HG03060 (cell line): Measurements from ENCODE around the gene SLK.

ENCODE experiments used
- ATAC-seq: cut with Tn5 transposase; IDR thresholded peaks from one replicate; pipeline ENCODE4 v1.9.1; 2021; ENCODE audit warnings: low read depth, moderate number of reproducible peaks; ENCODE audit not compliant: unreplicated experiment

The SLK gene

GRCh38 chr10:103939522-103939921 is 27.4 kb upstream of the SLK start:
- ATAC-seq: no peak

- no peak for ATAC-seq
These were observed 25.1 kb upstream of the SLK start for GRCh38 chr10:103941801-103942200.

DNA sequence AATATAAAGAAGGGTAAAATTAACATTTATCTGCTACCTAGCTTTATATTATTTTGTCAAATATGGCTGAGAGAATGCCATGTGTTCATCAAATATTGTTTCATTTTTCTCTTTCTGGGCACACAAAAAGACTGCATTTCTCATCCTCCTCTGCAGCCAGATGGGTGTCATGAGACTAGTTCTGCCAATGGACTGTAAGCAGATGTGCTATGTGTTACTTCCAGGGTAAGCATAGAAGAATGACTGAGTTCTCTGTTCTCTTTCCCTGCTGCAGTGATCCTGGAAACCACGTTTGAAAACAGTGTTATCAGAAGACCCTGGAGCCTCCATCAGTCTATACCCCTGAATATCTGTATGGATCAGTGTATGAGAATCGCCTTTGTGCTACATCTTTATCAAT is 24.1 kb upstream of the SLK start:
- no peak for ATAC-seq

DNA sequence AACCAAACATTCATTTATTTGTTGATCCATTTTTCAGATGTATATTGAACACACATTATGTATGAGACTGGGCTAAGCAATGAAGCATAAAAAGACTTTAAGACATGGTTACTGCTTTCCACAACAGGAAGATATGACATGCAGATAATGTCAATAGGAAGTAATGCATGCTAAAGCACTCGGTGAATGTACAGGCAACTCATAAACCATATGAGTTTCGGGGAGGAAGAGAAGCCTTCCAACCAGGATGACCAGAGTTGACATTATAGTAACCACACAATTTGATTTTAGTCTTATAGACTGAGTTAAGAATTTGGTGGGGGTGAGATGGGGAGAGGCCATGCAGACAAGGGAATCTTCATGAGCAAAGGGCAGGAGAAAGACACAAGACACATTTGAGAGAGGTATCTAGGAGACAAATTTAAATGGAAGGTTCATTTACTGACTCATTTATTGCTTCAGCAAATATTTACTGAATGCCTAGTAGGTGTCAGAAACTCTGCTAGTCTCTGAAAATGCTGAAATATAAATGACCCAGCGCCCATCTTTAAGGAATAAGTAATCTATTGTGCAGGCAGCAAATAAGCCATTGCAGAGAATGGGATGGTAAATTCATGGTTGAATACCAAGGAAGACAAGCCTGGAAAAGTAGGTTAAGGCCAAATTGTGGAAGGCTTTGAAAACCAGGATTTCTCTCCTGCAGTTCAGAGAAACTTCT is 19.0 kb upstream of the SLK start:
- ATAC-seq: no peak

DNA sequence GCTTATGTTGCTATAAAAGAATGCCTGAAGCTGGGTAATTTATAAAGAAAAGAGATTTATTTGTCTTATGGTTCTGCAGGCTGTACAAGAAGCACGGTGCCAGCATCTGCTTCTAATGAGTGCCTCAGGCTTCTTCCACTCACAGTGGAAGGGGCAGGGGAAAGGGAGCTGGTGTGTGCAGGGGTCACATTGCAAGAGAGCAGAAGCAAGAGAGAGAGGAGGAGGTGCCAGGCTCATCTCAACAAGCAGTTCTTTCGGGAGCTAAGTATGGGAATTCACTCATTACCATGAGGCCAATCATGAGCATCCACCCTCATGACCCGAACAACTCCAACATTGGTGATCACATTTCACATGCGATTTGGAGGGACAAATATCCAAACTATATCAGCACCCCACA is 17.2 kb upstream of the SLK start:
- ATAC-seq: no peak

DNA sequence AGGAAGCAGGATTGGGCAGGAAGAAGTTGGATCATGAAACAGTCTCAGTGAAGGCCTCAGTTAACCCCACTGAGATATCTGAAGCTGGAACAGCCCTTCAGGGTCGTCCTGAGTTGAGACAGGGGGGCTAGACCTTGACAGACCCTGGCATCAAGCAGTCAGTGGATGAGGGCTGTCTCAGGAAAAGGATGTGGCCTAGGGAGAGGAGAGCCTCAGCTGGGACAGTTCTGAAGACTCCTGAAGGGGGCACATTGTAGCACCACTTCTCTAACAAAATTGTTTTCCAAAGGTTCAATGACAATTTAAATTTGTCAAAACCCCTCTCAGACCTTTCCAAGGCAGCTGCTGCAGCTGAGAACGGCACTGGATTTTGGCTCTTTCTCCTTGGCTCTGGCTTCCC is 15.8 kb upstream of the SLK start:
- no peak for ATAC-seq

GRCh38 chr10:103951942-103952341 is 15.0 kb upstream of the SLK start:
- no peak for ATAC-seq

DNA sequence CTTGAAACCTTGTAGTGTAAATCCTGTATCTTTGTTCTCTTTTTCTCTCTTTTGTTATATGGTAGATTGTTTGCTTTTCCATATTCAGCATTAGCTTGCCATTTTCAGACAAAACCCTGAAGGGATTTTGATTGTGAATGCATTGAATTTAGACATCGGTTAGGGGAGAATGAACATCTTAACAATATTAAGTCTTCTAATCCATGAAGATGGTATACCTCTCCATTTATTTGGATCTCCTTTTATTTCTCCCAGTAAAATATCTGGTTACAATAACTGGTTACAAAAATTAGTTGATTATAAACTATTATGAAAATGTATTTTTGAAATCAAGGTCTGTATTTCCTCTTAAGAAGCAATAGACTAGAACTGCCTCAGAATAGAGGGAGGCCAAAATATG is 12.4 kb upstream of the SLK start:
- no peak for ATAC-seq

- no peak for ATAC-seq
These were observed 7.9 kb upstream of the SLK start for GRCh38 chr10:103958996-103959395.

- no peak for ATAC-seq
These were observed 6.8 kb upstream of the SLK start for GRCh38 chr10:103960103-103960502.

DNA sequence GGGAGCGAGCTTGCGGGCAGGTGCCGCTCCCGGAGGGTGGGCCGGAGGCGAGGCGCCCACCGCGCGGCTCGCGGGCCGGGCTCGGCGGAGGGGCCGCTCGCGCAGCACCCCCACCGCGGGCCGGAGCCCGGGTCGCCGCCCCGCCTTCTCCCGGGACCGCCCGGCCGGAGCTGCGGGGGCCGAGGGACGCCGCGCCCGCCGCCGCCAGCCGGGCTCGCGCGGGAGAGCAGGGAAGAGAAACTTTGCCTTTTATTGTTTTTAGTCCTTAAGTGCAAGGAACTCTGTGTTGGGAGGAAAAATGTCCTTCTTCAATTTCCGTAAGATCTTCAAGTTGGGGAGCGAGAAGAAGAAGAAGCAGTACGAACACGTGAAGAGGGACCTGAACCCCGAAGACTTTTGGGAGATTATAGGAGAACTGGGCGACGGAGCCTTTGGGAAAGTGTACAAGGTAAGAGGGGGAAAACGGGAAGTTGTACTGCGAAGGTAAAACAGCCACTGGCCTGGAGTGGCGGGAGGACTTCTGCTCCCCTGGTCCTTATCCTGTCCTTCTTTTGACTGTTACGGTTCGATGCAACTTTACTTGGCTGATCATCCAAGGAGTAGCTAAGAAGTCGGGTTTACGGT is 620 bp downstream of the SLK start:
- peak; percentile 20 for ATAC-seq

- ATAC-seq: no peak
These were observed 1.8 kb downstream of the SLK start for GRCh38 chr10:103968441-103969391.

DNA sequence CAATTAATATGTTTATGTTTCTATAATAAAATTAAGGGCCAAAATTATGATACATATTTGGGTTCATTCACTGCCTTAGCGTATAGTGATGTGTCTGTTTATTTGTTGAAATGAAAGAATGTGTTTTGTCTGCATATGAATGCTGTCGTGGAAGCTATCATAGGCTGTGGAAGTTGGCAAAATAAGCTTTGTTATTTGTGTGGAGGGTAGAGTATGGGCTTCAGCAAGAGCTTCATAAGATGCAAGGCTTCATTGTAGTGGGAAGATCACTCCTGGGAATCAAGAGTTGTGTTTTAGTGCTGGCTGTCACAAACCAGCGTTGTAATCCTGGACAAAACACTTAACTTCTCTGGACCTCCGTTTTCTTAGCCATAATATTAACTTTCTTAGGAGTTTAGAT is 2.5 kb downstream of the SLK start:
- no peak for ATAC-seq

- ATAC-seq: no peak
These were observed 3.1 kb downstream of the SLK start for GRCh38 chr10:103969857-103970627.

- no peak for ATAC-seq
These were observed 8.2 kb downstream of the SLK start for GRCh38 chr10:103975169-103975568.

DNA sequence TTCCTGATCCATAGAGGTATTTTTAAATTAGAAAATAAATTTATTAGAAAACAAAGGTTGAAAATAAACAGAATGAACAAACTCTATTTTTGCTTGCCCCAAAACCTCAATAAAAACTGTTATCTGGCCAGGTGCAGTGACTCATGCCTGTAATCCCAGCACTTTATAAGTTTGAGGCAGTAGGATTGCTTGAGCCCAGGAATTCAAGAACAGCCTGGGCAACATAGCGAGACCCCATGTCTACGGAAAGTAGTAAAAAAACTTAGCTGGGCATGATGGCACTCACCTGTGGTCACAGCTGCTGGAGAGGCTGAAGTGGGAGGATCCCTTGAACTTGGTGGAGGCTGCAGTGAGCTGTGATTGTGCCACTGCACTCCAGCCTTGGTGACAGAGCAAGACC is 10.3 kb downstream of the SLK start:
- no peak for ATAC-seq

DNA sequence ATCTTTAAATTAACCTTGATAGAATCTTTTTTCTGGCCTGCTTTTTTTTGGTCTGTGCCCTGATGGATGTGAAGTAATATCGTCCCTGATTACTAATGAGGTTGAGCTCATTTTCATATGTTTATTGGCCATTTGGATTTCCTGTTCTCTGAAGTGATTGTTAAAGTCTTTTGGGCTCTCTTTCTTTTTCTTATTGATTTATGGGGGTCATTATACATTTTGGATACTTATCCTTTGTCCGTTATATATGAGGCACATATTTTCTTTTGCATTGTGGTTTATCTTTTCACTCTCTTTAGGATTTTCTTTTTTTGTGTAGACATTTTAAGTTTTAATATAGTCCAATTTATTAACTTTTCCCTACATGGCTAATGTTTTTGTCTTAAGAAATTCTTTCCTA is 12.6 kb downstream of the SLK start:
- no peak for ATAC-seq

- no peak for ATAC-seq
These were observed 13.5 kb downstream of the SLK start for GRCh38 chr10:103980288-103980906.

GRCh38 chr10:103982639-103983038 is 15.7 kb downstream of the SLK start:
- ATAC-seq: no peak

DNA sequence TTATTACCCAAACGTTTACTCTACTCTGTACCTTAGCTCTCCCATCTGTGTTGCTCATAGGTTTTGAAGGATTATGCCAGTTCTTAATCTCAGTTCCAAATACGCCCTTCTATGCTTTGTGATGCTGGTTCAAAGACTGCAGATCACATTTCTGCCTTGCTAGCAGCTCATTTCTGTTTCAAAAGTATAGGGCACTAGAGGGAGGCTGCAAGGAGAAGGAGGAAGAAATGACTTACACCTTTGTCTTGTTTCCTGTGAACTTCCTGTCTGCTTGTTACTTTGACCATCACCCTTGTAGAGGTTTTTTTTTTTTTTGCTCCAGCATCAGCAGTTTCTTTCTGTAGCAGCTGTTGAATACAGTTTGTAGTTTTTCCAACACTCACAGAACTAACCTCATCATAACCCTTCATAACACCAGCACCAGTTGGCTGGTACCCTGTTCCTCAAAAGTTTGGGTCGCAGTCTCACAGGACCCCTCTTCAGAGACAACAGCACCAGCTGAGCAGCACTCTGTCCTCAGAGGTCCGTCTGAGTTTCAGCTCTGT is 16.5 kb downstream of the SLK start:
- ATAC-seq: peak; percentile 69
